Endothelial cell of umbilical vein (primary cell): ENCODE data around the gene TYRO3.

ENCODE experiments used
- EZH2 ChIP-seq: IDR thresholded peaks from 2 replicates; pipeline ENCODE4 v1.6.1; 2012; ENCODE audit warnings: borderline replicate concordance, low read depth, mild to moderate bottlenecking, moderate library complexity, low read length, inconsistent platforms; ENCODE audit not compliant: severe bottlenecking
- MAX ChIP-seq: IDR thresholded peaks from 2 replicates; pipeline ENCODE4 v1.6.1; 2011; ENCODE audit not compliant: insufficient read depth, insufficient read length

- TF ChIP-seq MAX (no peak), EZH2 (no peak)
Observed at GRCh38 chr15:41575282-41575681, 16.3 kb downstream of the TYRO3 start.
